Sigmoid colon (tissue), 7 donors: ENCODE results near the gene LONRF3. TPM values are rescaled to one million over a fixed set of nuclear protein-coding genes. Genes with fewer than 3 reads are reported as not detected.

Experiments
- DNase-seq: peaks from one replicate; pipeline ENCODE4 v3.0.0-alpha.2; 2019
- H3K27ac ChIP-seq, 4 donors: fragments of 200-600 bp; sonication (generic); one replicate each; pipeline ENCODE4 v1.5.1; 2016 to 2019; ENCODE audit warnings: mild to moderate bottlenecking in 1 of 4
- H3K27me3 ChIP-seq, 3 donors: fragments of 200-600 bp; sonication (generic); one replicate each; pipeline ENCODE4 v1.5.1; 2019; ENCODE audit warnings: mild to moderate bottlenecking in 1 of 3
- H3K36me3 ChIP-seq, 4 donors: fragments of 200-600 bp; sonication (generic); one replicate each; pipeline ENCODE4 v1.5.1; 2016 to 2019
- H3K4me1 ChIP-seq, 4 donors: fragments of 200-600 bp; sonication (generic); one replicate each; pipeline ENCODE4 v1.5.1; 2017 to 2019
- H3K4me3 ChIP-seq, 4 donors: fragments of 200-600 bp; sonication (generic); one replicate each; pipeline ENCODE4 v1.5.1; 2017 to 2019; ENCODE audit warnings: mild to moderate bottlenecking in 2 of 4, moderate library complexity in 1 of 4
- H3K9me3 ChIP-seq, 4 donors: fragments of 200-600 bp in 3 of 4; sonication (generic) in 3 of 4; one replicate each; pipeline versions ENCODE4 v1.5.1 to v1.6.1; 2013 to 2019
- CTCF ChIP-seq, 4 experiments: fragments of 450-650 bp in 3 of 4; fragments of 200-600 bp in 1 of 4; IDR thresholded peaks; one replicate each; pipeline ENCODE4 v1.5.1; 2016 to 2019; ENCODE audit warnings: antibody characterized with exemption in 4 of 4, mild to moderate bottlenecking in 3 of 4, moderate library complexity in 2 of 4
- EP300 ChIP-seq, 4 donors: sonication (generic); formaldehyde crosslinking; IDR thresholded peaks; one replicate each; pipeline ENCODE4 v1.6.1; 2017; ENCODE audit warnings: antibody characterized with exemption in 4 of 4
- POLR2A ChIP-seq, 2 donors: fragments of 450-650 bp; IDR thresholded peaks; one replicate each; pipeline ENCODE4 v1.6.1; 2016; ENCODE audit warnings: antibody characterized with exemption in 2 of 2, mild to moderate bottlenecking in 2 of 2, moderate library complexity in 2 of 2
- POLR2AphosphoS5 ChIP-seq, 4 donors: sonication (generic); formaldehyde crosslinking; IDR thresholded peaks; one replicate each; pipeline ENCODE4 v1.6.1; 2017; ENCODE audit warnings: antibody characterized with exemption in 4 of 4
- WGBS, 2 donors: extraction: QIAGEN DNeasy Blood & Tissue Kit; methylation state at CpG; one replicate each; pipeline ENCODE4 v1.1.7; 2013; 5-methylcytosine and 5-hydroxymethylcytosine counted together
- intact Hi-C: fragments of 100-400 bp; cut with DNase I; formaldehyde crosslinking; loops from one replicate; pipeline ENCODE4 v1.15.1; 2023
- polyA plus RNA-seq, 3 donors: library from polyadenylated mRNA; stranded (reverse); fragments of 200-250 nt; gene quantifications; one replicate each; pipeline ENCODE4 v1.2.3, GENCODE V29; 2013
- total RNA-seq, 4 donors: library from RNA; depleted of rRNA; stranded (reverse); fragments of >200 nt; gene quantifications; one replicate each; pipeline ENCODE4 v1.1.0, GENCODE V29; 2016
- donor health status: healthy with polysubstance abuse.
- donor health status: Bipolar disorder and iron deficiency.
- donor health status: healthy.

LONRF3 gene
- total and polyA plus RNA-seq, 7 donors = 2.6 to 26.8 (median 14.4) TPM

- 22 to 47% methylated on average over 4 of the region's 4 CpGs for WGBS, 2 donors
- peak; percentile 82 for DNase-seq
- H3K27ac ChIP-seq = peak overlapping the region in 2 of 4 donors; percentile 55
- H3K9me3 ChIP-seq = no peaks in the 10 kb centered on the region
- no peaks in the 10 kb centered on the region for H3K36me3 ChIP-seq
- H3K27me3 ChIP-seq = no peaks in the 10 kb centered on the region
- intact Hi-C loops = no loop called here
- H3K4me1 ChIP-seq = peaks cover 0 to 18% (median 4%) of the 10 kb centered on the region in 4 donors
- no peak for TF ChIP-seq EP300 (IDR thresholded peaks at IDR 0.05)
- peak in 2 of 4 donors; percentile 23 to 56 for TF ChIP-seq POLR2AphosphoS5 (IDR thresholded peaks at IDR 0.05)
- H3K4me3 ChIP-seq = no peak overlapping the region
Measured at GRCh38 chrX:119041175-119041574, 66.8 kb downstream of the LONRF3 start.

- Histone ChIP-seq H3K36me3 (no peaks in the 10 kb centered on the region), H3K4me3 (no peak overlapping the region), H3K9me3 (no peaks in the 10 kb centered on the region), H3K27ac (peak overlapping the region in 2 of 4 donors; percentile 6 to 55), H3K4me1 (peaks cover 0 to 18% (median 4%) of the 10 kb centered on the region in 4 donors), H3K27me3 (no peaks in the 10 kb centered on the region)
- intact Hi-C loops = no loop called here
- TF ChIP-seq POLR2A (IDR thresholded peaks at IDR 0.05) (no peak), CTCF (IDR thresholded peaks at IDR 0.05) (no peak), POLR2AphosphoS5 (IDR thresholded peaks at IDR 0.05) (no peak), EP300 (IDR thresholded peaks at IDR 0.05) (no peak)
- 83 to 92% methylated on average over 3 of the region's 3 CpGs for WGBS, 2 donors
- DNase-seq = no peak
Measured at GRCh38 chrX:119042040-119042439, 67.6 kb downstream of the LONRF3 start.

GRCh38 chrX:119042996-119043395 lies 68.6 kb downstream of the LONRF3 start:
- Histone ChIP-seq H3K27ac (no peak overlapping the region), H3K4me1 (peaks cover 0 to 18% (median 4%) of the 10 kb centered on the region in 4 donors), H3K9me3 (no peaks in the 10 kb centered on the region), H3K27me3 (no peaks in the 10 kb centered on the region), H3K36me3 (no peaks in the 10 kb centered on the region), H3K4me3 (no peak overlapping the region)
- TF ChIP-seq POLR2AphosphoS5 (IDR thresholded peaks at IDR 0.05) (no peak), CTCF (IDR thresholded peaks at IDR 0.05) (no peak), EP300 (IDR thresholded peaks at IDR 0.05) (no peak), POLR2A (IDR thresholded peaks at IDR 0.05) (no peak)
- DNase-seq = no peak
- 46 to 81% methylated on average over 1 of the region's 1 CpG for WGBS, 2 donors
- intact Hi-C loops = no loop called here

- no peaks in the 10 kb centered on the region for H3K27me3 ChIP-seq
- no peak overlapping the region for H3K4me3 ChIP-seq
- intact Hi-C loops = no loop called here
- 90 to 91% methylated on average over 2 of the region's 2 CpGs for WGBS, 2 donors
- no peaks in the 10 kb centered on the region for H3K36me3 ChIP-seq
- H3K9me3 ChIP-seq = no peaks in the 10 kb centered on the region
- TF ChIP-seq POLR2AphosphoS5 (IDR thresholded peaks at IDR 0.05) (no peak), POLR2A (IDR thresholded peaks at IDR 0.05) (no peak), EP300 (IDR thresholded peaks at IDR 0.05) (no peak), CTCF (IDR thresholded peaks at IDR 0.05) (no peak)
- H3K4me1 ChIP-seq = peaks cover 0 to 11% (median 2%) of the 10 kb centered on the region in 4 donors
- no peak overlapping the region for H3K27ac ChIP-seq
- no peak for DNase-seq
Measured at GRCh38 chrX:119045884-119046283, 71.5 kb downstream of the LONRF3 start.

GRCh38 chrX:119055687-119056086 lies 81.3 kb downstream of the LONRF3 start:
- intact Hi-C loops = no loop called here
- DNase-seq = no peak
- Histone ChIP-seq H3K9me3 (no peaks in the 10 kb centered on the region), H3K27me3 (no peaks in the 10 kb centered on the region), H3K36me3 (no peaks in the 10 kb centered on the region), H3K4me3 (no peak overlapping the region), H3K4me1 (peaks cover 0 to 7% (median 0%) of the 10 kb centered on the region in 4 donors), H3K27ac (no peak overlapping the region)
- TF ChIP-seq CTCF (IDR thresholded peaks at IDR 0.05) (no peak), POLR2A (IDR thresholded peaks at IDR 0.05) (no peak), POLR2AphosphoS5 (IDR thresholded peaks at IDR 0.05) (no peak), EP300 (IDR thresholded peaks at IDR 0.05) (no peak)
- 49 to 66% methylated on average over 2 of the region's 2 CpGs for WGBS, 2 donors
